WTC11 (cell line): ENCODE measurements around the gene GABARAPL2.

ENCODE experiments used
- TF ChIP-seq, protein P1 (sequence below): fragments of 200-600 bp; IDR thresholded peaks from 2 replicates; pipeline ENCODE4 v1.8.0; 2022; ENCODE audit warnings: antibody characterized with exemption
- TF ChIP-seq, protein P2 (sequence below): sonication (generic); formaldehyde crosslinking; IDR thresholded peaks from 2 replicates; pipeline ENCODE4 v1.8.0; 2022; ENCODE audit warnings: mild to moderate bottlenecking, missing genetic modification reagents

DNA sequence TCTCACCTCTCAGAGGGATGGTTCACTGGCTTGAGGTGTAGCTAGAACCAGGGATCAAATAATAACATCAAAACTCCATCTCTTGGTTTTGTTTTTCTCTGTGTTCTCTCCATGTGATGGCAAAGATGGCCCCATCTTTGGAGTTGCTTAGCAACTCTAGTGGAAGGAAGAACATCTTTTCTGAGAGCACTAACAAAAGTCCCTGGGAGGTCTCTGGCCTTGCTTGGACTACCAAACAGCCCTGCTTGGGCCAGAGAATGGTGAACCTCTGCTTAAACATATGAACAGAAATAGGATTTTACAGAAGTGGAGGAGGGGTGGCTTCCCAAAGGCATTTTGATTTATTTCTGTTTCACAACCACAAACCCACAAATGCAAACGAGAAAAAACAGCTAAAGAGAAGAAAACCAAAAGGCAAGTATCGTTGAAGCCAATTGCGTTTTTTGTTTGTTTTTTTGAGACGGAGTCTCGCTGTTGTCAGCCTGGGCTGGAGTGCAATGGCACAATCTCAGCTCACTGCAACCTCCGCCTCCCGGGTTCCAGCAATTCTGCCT lies 13.2 kb downstream of the GABARAPL2 start:
- TF ChIP-seq, protein P1, sequence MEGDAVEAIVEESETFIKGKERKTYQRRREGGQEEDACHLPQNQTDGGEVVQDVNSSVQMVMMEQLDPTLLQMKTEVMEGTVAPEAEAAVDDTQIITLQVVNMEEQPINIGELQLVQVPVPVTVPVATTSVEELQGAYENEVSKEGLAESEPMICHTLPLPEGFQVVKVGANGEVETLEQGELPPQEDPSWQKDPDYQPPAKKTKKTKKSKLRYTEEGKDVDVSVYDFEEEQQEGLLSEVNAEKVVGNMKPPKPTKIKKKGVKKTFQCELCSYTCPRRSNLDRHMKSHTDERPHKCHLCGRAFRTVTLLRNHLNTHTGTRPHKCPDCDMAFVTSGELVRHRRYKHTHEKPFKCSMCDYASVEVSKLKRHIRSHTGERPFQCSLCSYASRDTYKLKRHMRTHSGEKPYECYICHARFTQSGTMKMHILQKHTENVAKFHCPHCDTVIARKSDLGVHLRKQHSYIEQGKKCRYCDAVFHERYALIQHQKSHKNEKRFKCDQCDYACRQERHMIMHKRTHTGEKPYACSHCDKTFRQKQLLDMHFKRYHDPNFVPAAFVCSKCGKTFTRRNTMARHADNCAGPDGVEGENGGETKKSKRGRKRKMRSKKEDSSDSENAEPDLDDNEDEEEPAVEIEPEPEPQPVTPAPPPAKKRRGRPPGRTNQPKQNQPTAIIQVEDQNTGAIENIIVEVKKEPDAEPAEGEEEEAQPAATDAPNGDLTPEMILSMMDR: no peak
- TF ChIP-seq, protein P2, sequence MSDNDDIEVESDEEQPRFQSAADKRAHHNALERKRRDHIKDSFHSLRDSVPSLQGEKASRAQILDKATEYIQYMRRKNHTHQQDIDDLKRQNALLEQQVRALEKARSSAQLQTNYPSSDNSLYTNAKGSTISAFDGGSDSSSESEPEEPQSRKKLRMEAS: no peak
